HepG2 (cell line): ENCODE results near the gene GLI3. TPM values are rescaled to one million over a fixed set of nuclear protein-coding genes. Genes with fewer than 3 reads are reported as not detected.

ENCODE experiments used
- ATAC-seq: fragments of 200-7000 bp; cut with Tn5 transposase; 3 replicates; pipeline ENCODE4 v1.9.1; 2020; ENCODE audit warnings: mild to moderate bottlenecking, moderate library complexity
- BruUV-seq: library from RNA; stranded (reverse); fragments of 400-500 nt; replicated peaks from 2 replicates; lab custom pipeline; 2021; lab: Mats Ljungman, UMichigan
- CTCF ChIA-PET: fragments of 300-600 bp; formaldehyde crosslinking; extraction: SDS; loops from one replicate; lab custom pipeline; 2021; ENCODE audit warnings: low total read pairs, inconsistent platforms, low intra/inter-chr PET ratio; lab: Yijun Ruan, JAX
- POLR2A ChIA-PET: fragments of 350-600 bp; sonication (Branson Sonifier 250); formaldehyde crosslinking; loops from one replicate; lab custom pipeline; 2020; ENCODE audit warnings: antibody characterized with exemption, inconsistent platforms; lab: Yijun Ruan, JAX
- DNase-seq: peaks from one replicate; pipeline ENCODE4 v3.0.0-alpha.2; 2015; ENCODE audit warnings: low spot score
- FAIRE-seq: peaks from 3 replicates; lab custom pipeline; 2011; peaks lifted over from hg19 to GRCh38; lab: Jason Lieb, UNC
- H2AFZ ChIP-seq: one replicate; pipeline ENCODE4 v1.6.1; 2011; ENCODE audit warnings: low read length, inconsistent platforms
- H3K27ac ChIP-seq: fragments of 300-600 bp; 3 replicates; pipeline ENCODE4 v1.8.0; 2011; ENCODE audit warnings: mixed run types, mild to moderate bottlenecking, mixed read lengths, low read length, inconsistent platforms; ENCODE audit not compliant: insufficient read depth; ENCODE audit errors: extremely low read length
- H3K27me3 ChIP-seq, 2 experiments: fragments of 200-600 bp in 1 of 2; 2 replicates in 1 of 2; 3 replicates in 1 of 2; pipeline versions ENCODE4 v1.6.0 to v1.8.0; 2011; ENCODE audit warnings: low read length in 2 of 2, mild to moderate bottlenecking in 2 of 2, moderate library complexity in 2 of 2, inconsistent platforms in 1 of 2; ENCODE audit not compliant: insufficient read depth in 2 of 2, control insufficient read depth in 1 of 2
- H3K36me3 ChIP-seq, 2 experiments: fragments of 200-600 bp in 1 of 2; replicated peaks in 1 of 2; 2 replicates in 1 of 2; 3 replicates in 1 of 2; pipeline versions ENCODE4 v1.5.1 to v1.8.0; 2011; ENCODE audit warnings: low read length in 2 of 2, inconsistent platforms in 1 of 2; ENCODE audit not compliant: insufficient read depth in 2 of 2, control insufficient read depth in 1 of 2
- H3K4me1 ChIP-seq: 2 replicates; pipeline ENCODE4 v1.5.1; 2012; ENCODE audit warnings: low read length, inconsistent platforms; ENCODE audit not compliant: insufficient read depth
- H3K4me2 ChIP-seq: 2 replicates; pipeline ENCODE4 v1.6.0; 2011; ENCODE audit warnings: low read depth, low read length, inconsistent platforms
- H3K4me3 ChIP-seq, 3 experiments: fragments of 200-600 bp in 1 of 3; sonication (generic), shearing (Covaris generic) in 1 of 3; replicated peaks in 1 of 3; 2 replicates each; pipeline ENCODE4 v1.5.1; 2011 to 2016; ENCODE audit warnings: low read length in 3 of 3, inconsistent platforms in 2 of 3, low read depth in 2 of 3, mild to moderate bottlenecking in 2 of 3, control low read depth in 1 of 3, mixed read lengths in 1 of 3; ENCODE audit not compliant: insufficient read depth in 1 of 3
- H3K79me2 ChIP-seq: one replicate; pipeline ENCODE4 v1.6.1; 2011; ENCODE audit warnings: low read length, inconsistent platforms; ENCODE audit not compliant: insufficient read depth
- H3K9ac ChIP-seq: 2 replicates; pipeline ENCODE4 v1.6.0; 2011; ENCODE audit warnings: mild to moderate bottlenecking, low read depth, low read length, inconsistent platforms; ENCODE audit not compliant: insufficient read depth
- H3K9me3 ChIP-seq: 2 replicates; pipeline ENCODE4 v1.5.1; 2012; ENCODE audit warnings: mild to moderate bottlenecking, low read length
- H4K20me1 ChIP-seq: 2 replicates; pipeline ENCODE4 v1.6.0; 2011; ENCODE audit warnings: inconsistent platforms, mild to moderate bottlenecking, low read length, moderate library complexity; ENCODE audit not compliant: insufficient read depth
- ASH2L ChIP-seq: fragments of 300-600, 200-600 bp; sonication (generic); IDR thresholded peaks from 2 replicates; pipeline ENCODE4 v1.7.0; 2017; ENCODE audit warnings: low read depth, mild to moderate bottlenecking, moderate library complexity, mixed read lengths, low read length; ENCODE audit not compliant: insufficient read length
- ATF5 ChIP-seq: sonication (generic); formaldehyde crosslinking; IDR thresholded peaks from 2 replicates; pipeline ENCODE4 v1.4.0; 2020; ENCODE audit warnings: mild to moderate bottlenecking, low read depth, missing genetic modification reagents
- CREB1 ChIP-seq, 2 experiments: fragments of 450-650 bp in 1 of 2; IDR thresholded peaks; 2 replicates each; pipeline ENCODE4 v1.6.1; 2016 to 2017; ENCODE audit warnings: control low read depth in 1 of 2, mild to moderate bottlenecking in 1 of 2, missing compliant biosample characterization in 1 of 2, missing genetic modification characterization in 1 of 2
- DDIT3 ChIP-seq: sonication (generic); formaldehyde crosslinking; IDR thresholded peaks from 2 replicates; pipeline ENCODE4 v1.4.0; 2020; ENCODE audit warnings: mild to moderate bottlenecking, missing genetic modification reagents
- E2F5 ChIP-seq: sonication (generic); formaldehyde crosslinking; conservative IDR thresholded peaks from 2 replicates; pipeline ENCODE4 v1.4.0; 2020; ENCODE audit warnings: missing genetic modification reagents
- POGK ChIP-seq: sonication (generic); formaldehyde crosslinking; conservative IDR thresholded peaks from 2 replicates; pipeline ENCODE4 v1.8.0; 2022; ENCODE audit warnings: mild to moderate bottlenecking, moderate library complexity, missing genetic modification reagents
- SOX6 ChIP-seq, 2 experiments: fragments of 450-650 bp in 1 of 2; sonication (generic) in 1 of 2; formaldehyde crosslinking in 1 of 2; IDR thresholded peaks; 2 replicates each; pipeline versions ENCODE4 v1.4.0 to v1.6.1; 2017 to 2020; ENCODE audit warnings: antibody characterized with exemption in 1 of 2, mild to moderate bottlenecking in 1 of 2, missing genetic modification reagents in 1 of 2
- TBX3 ChIP-seq: fragments of 450-650 bp; IDR thresholded peaks from 2 replicates; pipeline ENCODE4 v1.6.1; 2017; ENCODE audit warnings: antibody characterized with exemption, mild to moderate bottlenecking, inconsistent platforms, borderline replicate concordance
- TEAD3 ChIP-seq: optimal IDR thresholded peaks from 2 replicates; pipeline ENCODE3; 2016; ENCODE audit warnings: borderline replicate concordance
- ZNF282 ChIP-seq: fragments of 450-650 bp; IDR thresholded peaks from 2 replicates; pipeline ENCODE4 v1.6.1; 2018; ENCODE audit not compliant: partially characterized antibody
- ZNF512 ChIP-seq: sonication (generic); formaldehyde crosslinking; IDR thresholded peaks from 2 replicates; pipeline ENCODE4 v1.4.0; 2020; ENCODE audit warnings: mild to moderate bottlenecking, missing genetic modification reagents
- ZNF672 ChIP-seq: sonication (generic); formaldehyde crosslinking; IDR thresholded peaks from 2 replicates; pipeline ENCODE4 v1.8.1; 2022; ENCODE audit warnings: missing genetic modification reagents
- ZSCAN9 ChIP-seq: IDR thresholded peaks from 2 replicates; pipeline ENCODE4 v1.6.1; 2016; ENCODE audit warnings: borderline replicate concordance
- WGBS: methylation state at CpG from one replicate; pipeline ENCODE4 v1.1.6; 2017; ENCODE audit warnings: low lambda C conversion rate; 5-methylcytosine and 5-hydroxymethylcytosine counted together
- in situ Hi-C: cut with HindIII; loops from 2 replicates; pipeline ENCODE4 v1.10.0; 2017; ENCODE audit warnings: low pct_unique_long_range_greater_than_20kb; ENCODE audit not compliant: extremely low pct_ligation_motif_present
- intact Hi-C: fragments of 100-400 bp; cut with micrococcal nuclease; formaldehyde crosslinking; loops from one replicate; pipeline ENCODE4 v1.10.0; 2022; ENCODE audit not compliant: unreplicated experiment
- polyA plus RNA-seq, 8 experiments: library from polyadenylated mRNA; depleted of rRNA in 3 of 8; stranded (reverse) in 7 of 8; unstranded in 1 of 8; fragments of >200 nt; fragmentation: Illumina TruSeq in 4 of 8; extraction: Trizol in 4 of 8; gene quantifications; 2 replicates each; pipeline versions ENCODE4 v1.2.1 to v1.2.3, GENCODE V29; 2011 to 2016; ENCODE audit warnings: low read depth in 4 of 8, missing spikeins in 1 of 8, mixed read lengths in 1 of 8; ENCODE audit not compliant: insufficient read depth in 1 of 8
- total RNA-seq, 5 experiments: library from RNA; depleted of rRNA; stranded (reverse); fragments of >200 nt; fragmentation: Illumina TruSeq; extraction: Trizol; gene quantifications; 2 replicates each; pipeline ENCODE4 v1.2.3, GENCODE V29; 2016; ENCODE audit warnings: low read depth in 1 of 5

Gene GLI3
- total and polyA plus RNA-seq, 2 of the 13 experiments (the other 11 are each of a cell fraction or from before 2014, with no cell fraction given) = not detected

GRCh38 chr7:41972776-41973175 lies 264.2 kb downstream of the GLI3 start:
- DNase-seq (no peak), FAIRE-seq (no peak), ATAC-seq (no peak)
- Histone ChIP-seq H4K20me1 (no peaks in the 10 kb centered on the region), H3K9ac (no peak overlapping the region), H2AFZ (no peak overlapping the region), H3K27ac (no peak overlapping the region), H3K27me3 (no peaks in the 10 kb centered on the region; a peak in 1 of 5 replicates), H3K4me2 (no peak overlapping the region), H3K79me2 (no peaks in the 10 kb centered on the region), H3K4me3 (no peak overlapping the region), H3K36me3 (no peaks in the 10 kb centered on the region), H3K4me1 (peaks cover 18% of the 10 kb centered on the region), H3K9me3 (no peaks in the 10 kb centered on the region)
- ChIA-PET POLR2A (no interaction called here), CTCF (no interaction called here)
- 74% methylated on average over 4 of the region's 4 CpGs for WGBS
- in situ Hi-C loops (no loop called here), intact Hi-C loops (no loop called here)
- BruUV-seq = no TSS peak
- TF ChIP-seq ZNF512 (no peak), CREB1 (IDR thresholded peaks at IDR 0.05) (peak; percentile 73), CREB1 (CRISPR knock-in tag; IDR thresholded peaks at IDR 0.05) (no peak)

- Histone ChIP-seq H3K9me3 (no peaks in the 10 kb centered on the region), H3K27me3 (no peaks in the 10 kb centered on the region; a peak in 1 of 5 replicates), H4K20me1 (no peaks in the 10 kb centered on the region), H3K36me3 (no peaks in the 10 kb centered on the region), H3K4me2 (peak overlapping the region; percentile 55), H3K27ac (no peak overlapping the region), H3K9ac (no peak overlapping the region), H2AFZ (no peak overlapping the region), H3K4me3 (no peak overlapping the region), H3K79me2 (no peaks in the 10 kb centered on the region), H3K4me1 (peaks cover 18% of the 10 kb centered on the region)
- in situ Hi-C loops = no loop called here
- intact Hi-C loops = no loop called here
- FAIRE-seq (no peak), ATAC-seq (no peak), DNase-seq (no peak)
- WGBS = 47% methylated on average over 5 of the region's 13 CpGs
- BruUV-seq = no TSS peak
- ChIA-PET CTCF (no interaction called here), POLR2A (no interaction called here)
- no peak for TF ChIP-seq SOX6 (IDR thresholded peaks at IDR 0.05)
- TF ChIP-seq SOX6 (CRISPR knock-in tag; IDR thresholded peaks at IDR 0.05) = no peak
- no peak for TF ChIP-seq ZNF672 (CRISPR knock-in tag)
- no peak for TF ChIP-seq TEAD3
- no peak for TF ChIP-seq E2F5 (CRISPR knock-in tag)
- no peak for TF ChIP-seq ATF5 (CRISPR knock-in tag)
- TF ChIP-seq ZSCAN9 (CRISPR knock-in tag) = no peak
- no peak for TF ChIP-seq POGK (CRISPR knock-in tag)
- TF ChIP-seq ASH2L = no peak
- no peak for TF ChIP-seq DDIT3 (CRISPR knock-in tag)
- no peak for TF ChIP-seq ZNF282
- TF ChIP-seq TBX3 = no peak
Observed at GRCh38 chr7:41972270-41972669, 264.7 kb downstream of the GLI3 start.
